Measurements from ENCODE around the gene KIF26B. TPM values are rescaled to one million over a fixed set of nuclear protein-coding genes. Genes with fewer than 3 reads are reported as not detected.

The KIF26B gene
- total RNA-seq, 3 donors from 2014 or later (not counting 1 experiment from before 2014, with no cell fraction given), result 0.16 to 0.96 (median 0.18) TPM

DNA sequence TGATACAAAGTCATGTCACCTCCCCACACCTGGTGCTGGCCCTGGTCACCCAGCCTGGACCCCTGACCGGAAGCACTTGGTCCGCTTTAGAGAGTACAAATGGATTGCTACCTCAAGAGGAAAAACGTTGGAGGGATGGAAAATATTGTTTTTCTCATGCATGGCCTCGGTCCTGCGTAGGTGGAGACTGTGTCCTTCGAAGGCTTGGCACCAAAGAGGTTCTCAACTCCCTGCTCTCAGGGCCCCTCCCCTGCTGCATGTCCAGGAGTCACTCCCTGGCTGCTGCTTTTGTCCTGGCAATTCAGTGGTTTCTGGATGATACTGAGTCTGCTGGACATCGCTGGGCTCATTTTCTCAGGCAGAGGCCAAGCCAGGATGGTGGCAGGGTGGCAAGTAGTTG is 529.8 kb downstream of the KIF26B start:
- Histone ChIP-seq H3K27me3 (ENCODE audit: control insufficient read depth, insufficient read depth, low read length) (no peaks in the 10 kb centered on the region), H3K36me3 (ENCODE audit: control insufficient read depth, insufficient read depth, low read length) (no peaks in the 10 kb centered on the region), H3K4me1 (ENCODE audit: control insufficient read depth, insufficient read depth, low read length) (no peaks in the 10 kb centered on the region), H3K27ac (ENCODE audit: low read length) (no peak overlapping the region), H3K4me3 (ENCODE audit: low read length) (no peak overlapping the region), H3K9me3 (ENCODE audit: control insufficient read depth, insufficient read depth, low read length) (no peaks in the 10 kb centered on the region)
- 94% methylated on average over 7 of the region's 7 CpGs for WGBS (ENCODE audit: insufficient coverage)
- H3K27me3 Mint-ChIP-seq (ENCODE audit: low read depth in 2 of 2), result peaks cover 0 to 3% of the 10 kb centered on the region in 2 donors
- no peak for DNase-seq
- ATAC-seq, result no peak
- intact Hi-C loops (cut with micrococcal nuclease), result no loop called here
- H3K4me3 Mint-ChIP-seq, result no peak overlapping the region
- peaks cover 0 to 4% of the 10 kb centered on the region in 2 donors for H3K4me1 Mint-ChIP-seq
- H3K36me3 Mint-ChIP-seq, result no peaks in the 10 kb centered on the region
- TF ChIP-seq, protein P1, sequence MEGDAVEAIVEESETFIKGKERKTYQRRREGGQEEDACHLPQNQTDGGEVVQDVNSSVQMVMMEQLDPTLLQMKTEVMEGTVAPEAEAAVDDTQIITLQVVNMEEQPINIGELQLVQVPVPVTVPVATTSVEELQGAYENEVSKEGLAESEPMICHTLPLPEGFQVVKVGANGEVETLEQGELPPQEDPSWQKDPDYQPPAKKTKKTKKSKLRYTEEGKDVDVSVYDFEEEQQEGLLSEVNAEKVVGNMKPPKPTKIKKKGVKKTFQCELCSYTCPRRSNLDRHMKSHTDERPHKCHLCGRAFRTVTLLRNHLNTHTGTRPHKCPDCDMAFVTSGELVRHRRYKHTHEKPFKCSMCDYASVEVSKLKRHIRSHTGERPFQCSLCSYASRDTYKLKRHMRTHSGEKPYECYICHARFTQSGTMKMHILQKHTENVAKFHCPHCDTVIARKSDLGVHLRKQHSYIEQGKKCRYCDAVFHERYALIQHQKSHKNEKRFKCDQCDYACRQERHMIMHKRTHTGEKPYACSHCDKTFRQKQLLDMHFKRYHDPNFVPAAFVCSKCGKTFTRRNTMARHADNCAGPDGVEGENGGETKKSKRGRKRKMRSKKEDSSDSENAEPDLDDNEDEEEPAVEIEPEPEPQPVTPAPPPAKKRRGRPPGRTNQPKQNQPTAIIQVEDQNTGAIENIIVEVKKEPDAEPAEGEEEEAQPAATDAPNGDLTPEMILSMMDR (IDR thresholded peaks at IDR 0.05), result no peak
- H3K27ac Mint-ChIP-seq, result no peak overlapping the region
- no peaks in the 10 kb centered on the region for H3K9me3 Mint-ChIP-seq

DNA sequence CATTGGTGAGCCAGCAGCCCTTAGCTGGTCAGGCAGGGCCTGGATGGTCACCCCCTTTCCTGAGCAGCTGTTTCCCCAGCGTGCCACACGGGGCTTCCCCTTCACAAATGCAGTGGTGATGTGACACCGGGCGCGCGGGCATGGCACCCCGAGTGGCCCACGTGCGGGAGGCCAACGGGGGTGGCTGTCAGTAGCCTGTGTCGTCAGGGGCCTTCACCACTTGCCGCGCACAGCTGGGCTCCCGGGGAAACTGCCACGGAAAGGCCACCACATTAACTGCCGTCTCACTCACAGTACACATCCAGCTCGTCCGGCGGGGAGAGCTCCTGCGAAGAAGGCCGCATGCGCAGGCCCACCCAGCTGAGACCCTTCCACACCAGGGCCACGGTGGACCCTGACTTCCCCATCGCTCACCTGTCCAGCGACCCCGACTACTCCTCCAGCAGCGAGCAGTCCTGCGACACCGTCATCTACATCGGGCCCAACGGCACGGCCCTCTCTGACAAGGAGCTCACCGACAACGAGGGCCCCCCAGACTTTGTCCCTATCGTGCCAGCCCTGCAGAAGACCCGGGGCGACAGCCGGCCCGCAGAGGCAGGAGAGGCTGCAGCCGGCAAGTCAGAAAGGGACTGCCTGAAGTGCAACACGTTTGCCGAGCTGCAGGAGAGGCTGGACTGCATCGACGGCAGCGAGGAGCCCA is 530.5 kb downstream of the KIF26B start:
- no peak overlapping the region for H3K4me3 ChIP-seq (ENCODE audit: low read length)
- intact Hi-C loops (cut with micrococcal nuclease), result no loop called here
- Mint-ChIP-seq H3K36me3 (no peaks in the 10 kb centered on the region), H3K9me3 (no peaks in the 10 kb centered on the region), H3K4me3 (no peak overlapping the region), H3K27me3 (ENCODE audit: low read depth in 2 of 2) (peaks cover under 1 to 3% of the 10 kb centered on the region in 2 donors), H3K4me1 (peaks cover 1 to 4% of the 10 kb centered on the region in 2 donors), H3K27ac (no peak overlapping the region)
- H3K36me3 ChIP-seq (ENCODE audit: control insufficient read depth, insufficient read depth, low read length), result no peaks in the 10 kb centered on the region
- TF ChIP-seq, protein P1 (IDR thresholded peaks at IDR 0.05), result no peak
- DNase-seq (no peak), ATAC-seq (no peak)
- H3K27ac ChIP-seq (ENCODE audit: low read length), result no peak overlapping the region
- H3K4me1 ChIP-seq (ENCODE audit: control insufficient read depth, insufficient read depth, low read length), result no peaks in the 10 kb centered on the region
- 94% methylated on average over 45 of the region's 45 CpGs for WGBS (ENCODE audit: insufficient coverage)
- H3K27me3 ChIP-seq (ENCODE audit: control insufficient read depth, insufficient read depth, low read length), result no peaks in the 10 kb centered on the region
- no peaks in the 10 kb centered on the region for H3K9me3 ChIP-seq (ENCODE audit: control insufficient read depth, insufficient read depth, low read length)

- intact Hi-C loops (cut with micrococcal nuclease), result no loop called here
- TF ChIP-seq, protein P1 (IDR thresholded peaks at IDR 0.05), result no peak
- Mint-ChIP-seq H3K4me3 (no peak overlapping the region), H3K27ac (no peak overlapping the region), H3K36me3 (no peaks in the 10 kb centered on the region), H3K4me1 (peaks cover 7 to 9% of the 10 kb centered on the region in 2 donors), H3K9me3 (no peaks in the 10 kb centered on the region), H3K27me3 (ENCODE audit: low read depth in 2 of 2) (peaks cover 5 to 8% of the 10 kb centered on the region in 2 donors)
- Histone ChIP-seq H3K27ac (ENCODE audit: low read length) (no peak overlapping the region), H3K4me3 (ENCODE audit: low read length) (no peak overlapping the region), H3K27me3 (ENCODE audit: control insufficient read depth, insufficient read depth, low read length) (no peaks in the 10 kb centered on the region), H3K4me1 (ENCODE audit: control insufficient read depth, insufficient read depth, low read length) (no peaks in the 10 kb centered on the region), H3K36me3 (ENCODE audit: control insufficient read depth, insufficient read depth, low read length) (no peaks in the 10 kb centered on the region), H3K9me3 (ENCODE audit: control insufficient read depth, insufficient read depth, low read length) (no peaks in the 10 kb centered on the region)
- 95% methylated on average over 25 of the region's 25 CpGs for WGBS (ENCODE audit: insufficient coverage)
- ATAC-seq, result no peak
- DNase-seq, result no peak
These were observed 531.2 kb downstream of the KIF26B start for GRCh38 chr1:245686006-245686405.
